HUES64 (cell line): ENCODE measurements around the gene ERI3.

Experiments used
- H3K27ac ChIP-seq: 2 replicates; pipeline ENCODE4 v1.7.0; 2013; ENCODE audit warnings: low read depth, low read length, inconsistent platforms
- H3K27me3 ChIP-seq: 2 replicates; pipeline ENCODE4 v1.6.1; 2013; ENCODE audit warnings: mild to moderate bottlenecking, low read length; ENCODE audit not compliant: insufficient read depth
- H3K36me3 ChIP-seq: 2 replicates; pipeline ENCODE4 v1.6.1; 2013; ENCODE audit warnings: mild to moderate bottlenecking, low read length; ENCODE audit not compliant: insufficient read depth
- H3K4me1 ChIP-seq: 2 replicates; pipeline ENCODE4 v1.6.1; 2013; ENCODE audit warnings: mild to moderate bottlenecking, low read length, moderate library complexity; ENCODE audit not compliant: insufficient read depth
- H3K4me3 ChIP-seq: 2 replicates; pipeline ENCODE4 v1.5.1; 2013; ENCODE audit warnings: mild to moderate bottlenecking, low read length, moderate library complexity
- H3K9ac ChIP-seq: 2 replicates; pipeline ENCODE4 v1.6.1; 2013; ENCODE audit warnings: mild to moderate bottlenecking, low read depth, low read length
- H3K9me3 ChIP-seq: 2 replicates; pipeline ENCODE4 v1.6.1; 2013; ENCODE audit warnings: low read depth, low read length; ENCODE audit not compliant: insufficient read depth
- WGBS: fragments of 150-250, 120-280 bp; methylation state at CpG from one replicate; pipeline ENCODE4 v1.1.7; 2013; ENCODE audit warnings: missing lambda C conversion rate; 5-methylcytosine and 5-hydroxymethylcytosine counted together

ERI3 gene

GRCh38 chr1:44348061-44348485, 7.0 kb downstream of the ERI3 start:
- Histone ChIP-seq H3K36me3 (no peaks in the 10 kb centered on the region), H3K4me1 (peaks cover 22% of the 10 kb centered on the region), H3K27me3 (no peaks in the 10 kb centered on the region), H3K4me3 (no peak overlapping the region), H3K27ac (no peak overlapping the region), H3K9me3 (no peaks in the 10 kb centered on the region), H3K9ac (no peak overlapping the region)
- 72% methylated on average over 4 of the region's 4 CpGs for WGBS

GRCh38 chr1:44347280-44347679, 7.8 kb downstream of the ERI3 start:
- Histone ChIP-seq H3K4me3 (no peak overlapping the region), H3K4me1 (peaks cover 22% of the 10 kb centered on the region), H3K27me3 (no peaks in the 10 kb centered on the region), H3K27ac (no peak overlapping the region), H3K36me3 (no peaks in the 10 kb centered on the region), H3K9ac (no peak overlapping the region), H3K9me3 (no peaks in the 10 kb centered on the region)
- 90% methylated on average over 4 of the region's 4 CpGs for WGBS

- H3K4me1 ChIP-seq = peaks cover 22% of the 10 kb centered on the region
- WGBS = 85% methylated on average over 6 of the region's 6 CpGs
- H3K4me3 ChIP-seq = no peak overlapping the region
- no peaks in the 10 kb centered on the region for H3K36me3 ChIP-seq
- H3K9me3 ChIP-seq = no peaks in the 10 kb centered on the region
- no peak overlapping the region for H3K9ac ChIP-seq
- no peak overlapping the region for H3K27ac ChIP-seq
- H3K27me3 ChIP-seq = no peaks in the 10 kb centered on the region
Measured at GRCh38 chr1:44346878-44347277, 8.2 kb downstream of the ERI3 start.

- no peaks in the 10 kb centered on the region for H3K9me3 ChIP-seq
- H3K4me1 ChIP-seq = peaks cover 22% of the 10 kb centered on the region
- no peaks in the 10 kb centered on the region for H3K36me3 ChIP-seq
- no peak overlapping the region for H3K4me3 ChIP-seq
- no peak overlapping the region for H3K27ac ChIP-seq
- no peaks in the 10 kb centered on the region for H3K27me3 ChIP-seq
- H3K9ac ChIP-seq = no peak overlapping the region
- WGBS = 88% methylated on average over 1 of the region's 2 CpGs
Measured at GRCh38 chr1:44346184-44346583, 8.9 kb downstream of the ERI3 start.

GRCh38 chr1:44345187-44345775, 9.8 kb downstream of the ERI3 start:
- Histone ChIP-seq H3K9ac (no peak overlapping the region), H3K4me1 (peaks cover 28% of the 10 kb centered on the region), H3K27me3 (no peaks in the 10 kb centered on the region), H3K27ac (no peak overlapping the region), H3K36me3 (no peaks in the 10 kb centered on the region), H3K9me3 (no peaks in the 10 kb centered on the region), H3K4me3 (no peak overlapping the region)

- H3K9me3 ChIP-seq = peaks cover 5% of the 10 kb centered on the region; the same call in 1 of the 2 replicates
- H3K27ac ChIP-seq = no peak overlapping the region
- H3K4me3 ChIP-seq = no peak overlapping the region
- peaks cover 41% of the 10 kb centered on the region for H3K36me3 ChIP-seq
- no peak overlapping the region for H3K9ac ChIP-seq
- peaks cover 17% of the 10 kb centered on the region for H3K4me1 ChIP-seq
- 33% methylated on average over 4 of the region's 4 CpGs for WGBS
- H3K27me3 ChIP-seq = no peaks in the 10 kb centered on the region
Measured at GRCh38 chr1:44339731-44340130, 15.3 kb downstream of the ERI3 start.

GRCh38 chr1:44338136-44338535, 16.9 kb downstream of the ERI3 start:
- H3K9ac ChIP-seq = no peak overlapping the region
- peaks cover 17% of the 10 kb centered on the region for H3K4me1 ChIP-seq
- H3K27ac ChIP-seq = no peak overlapping the region
- H3K27me3 ChIP-seq = no peaks in the 10 kb centered on the region
- H3K4me3 ChIP-seq = no peak overlapping the region
- peaks cover 5% of the 10 kb centered on the region; the same call in 1 of the 2 replicates for H3K9me3 ChIP-seq
- peaks cover 51% of the 10 kb centered on the region for H3K36me3 ChIP-seq
- WGBS = 93% methylated on average over 2 of the region's 2 CpGs

- 89% methylated on average over 3 of the region's 3 CpGs for WGBS
- Histone ChIP-seq H3K9ac (no peak overlapping the region), H3K36me3 (peaks cover 51% of the 10 kb centered on the region)
Measured at GRCh38 chr1:44336668-44337067, 18.4 kb downstream of the ERI3 start.

GRCh38 chr1:44334968-44335367, 20.1 kb downstream of the ERI3 start:
- Histone ChIP-seq H3K27me3 (no peaks in the 10 kb centered on the region), H3K36me3 (peaks cover 51% of the 10 kb centered on the region), H3K4me3 (no peak overlapping the region), H3K9me3 (peaks cover 5% of the 10 kb centered on the region; the same call in 1 of the 2 replicates), H3K4me1 (peaks cover 11% of the 10 kb centered on the region), H3K27ac (no peak overlapping the region), H3K9ac (no peak overlapping the region)
- WGBS = 92% methylated on average over 3 of the region's 3 CpGs

More at GRCh38 chr1:44336668-44337067, 18.4 kb downstream of the ERI3 start:
- H3K9me3 ChIP-seq = peaks cover 5% of the 10 kb centered on the region; the same call in 1 of the 2 replicates
- H3K27ac ChIP-seq = no peak overlapping the region
- H3K27me3 ChIP-seq = no peaks in the 10 kb centered on the region
- H3K4me3 ChIP-seq = no peak overlapping the region
- H3K4me1 ChIP-seq = peaks cover 17% of the 10 kb centered on the region

GRCh38 chr1:44333376-44333775, 21.7 kb downstream of the ERI3 start:
- peaks cover 44% of the 10 kb centered on the region for H3K36me3 ChIP-seq
- no peak overlapping the region for H3K4me3 ChIP-seq
- H3K27ac ChIP-seq = no peak overlapping the region
- no peak overlapping the region for H3K9ac ChIP-seq
- H3K9me3 ChIP-seq = peaks cover 2% of the 10 kb centered on the region; the same call in 1 of the 2 replicates
- H3K4me1 ChIP-seq = peaks cover 15% of the 10 kb centered on the region
- WGBS = 90% methylated on average over 6 of the region's 6 CpGs
- H3K27me3 ChIP-seq = no peaks in the 10 kb centered on the region

- Histone ChIP-seq H3K36me3 (peaks cover 35% of the 10 kb centered on the region), H3K9me3 (no peaks in the 10 kb centered on the region), H3K4me1 (peaks cover 24% of the 10 kb centered on the region), H3K27ac (no peak overlapping the region), H3K4me3 (no peak overlapping the region), H3K27me3 (no peaks in the 10 kb centered on the region), H3K9ac (no peak overlapping the region)
- 94% methylated on average over 9 of the region's 9 CpGs for WGBS
Measured at GRCh38 chr1:44332505-44332904, 22.6 kb downstream of the ERI3 start.

GRCh38 chr1:44330935-44331334, 24.1 kb downstream of the ERI3 start:
- Histone ChIP-seq H3K9ac (no peak overlapping the region), H3K27me3 (no peaks in the 10 kb centered on the region), H3K36me3 (peaks cover 19% of the 10 kb centered on the region), H3K27ac (no peak overlapping the region), H3K9me3 (no peaks in the 10 kb centered on the region), H3K4me1 (peaks cover 28% of the 10 kb centered on the region), H3K4me3 (no peak overlapping the region)
- WGBS = 93% methylated on average over 2 of the region's 2 CpGs
